Upper lobe of left lung (tissue), 4 donors: ENCODE measurements around the gene OSBP2.

Source experiments
- CTCF ChIP-seq, 6 experiments: fragments of 450-650 bp in 4 of 6; fragments of 200-600 bp in 2 of 6; sonication (generic) in 2 of 6; IDR thresholded peaks; one replicate each; pipeline ENCODE4 v1.5.1; 2016 to 2019; ENCODE audit warnings: antibody characterized with exemption in 6 of 6
- EP300 ChIP-seq, 4 donors: sonication (generic); formaldehyde crosslinking; IDR thresholded peaks; one replicate each; pipeline ENCODE4 v1.5.1; 2017; ENCODE audit warnings: antibody characterized with exemption in 4 of 4, control low read depth in 2 of 4
- POLR2A ChIP-seq, 4 donors: fragments of 450-650 bp; IDR thresholded peaks; one replicate each; pipeline ENCODE4 v1.5.1; 2016 to 2017; ENCODE audit warnings: antibody characterized with exemption in 4 of 4, mild to moderate bottlenecking in 2 of 4
- POLR2AphosphoS5 ChIP-seq, 2 donors: sonication (generic); formaldehyde crosslinking; IDR thresholded peaks; one replicate each; pipeline ENCODE4 v1.5.1; 2017; ENCODE audit warnings: antibody characterized with exemption in 2 of 2

- TF ChIP-seq POLR2A (IDR thresholded peaks at IDR 0.05) (no peak), CTCF (IDR thresholded peaks at IDR 0.05) (no peak), POLR2AphosphoS5 (IDR thresholded peaks at IDR 0.05) (no peak), EP300 (IDR thresholded peaks at IDR 0.05) (no peak)
Measured at GRCh38 chr22:30861131-30861530, 166.5 kb downstream of the OSBP2 start.
